HG03575 (cell line): ENCODE results near the gene TMEM169.

ENCODE experiments used
- ATAC-seq: cut with Tn5 transposase; IDR thresholded peaks from one replicate; pipeline ENCODE4 v1.9.1; 2021; ENCODE audit not compliant: unreplicated experiment, insufficient number of reproducible peaks, low FRiP score; ENCODE audit errors: extremely low read depth

Gene TMEM169

GRCh38 chr2:216094701-216095100 lies 13.0 kb downstream of the TMEM169 start:
- no peak for ATAC-seq

GRCh38 chr2:216098421-216099334 lies 17.0 kb downstream of the TMEM169 start:
- ATAC-seq = no peak

GRCh38 chr2:216101109-216101508 lies 19.4 kb downstream of the TMEM169 start:
- no peak for ATAC-seq

- ATAC-seq = no peak
Observed at GRCh38 chr2:216103213-216103612, 21.5 kb downstream of the TMEM169 start.

GRCh38 chr2:216104691-216105090 lies 23.0 kb downstream of the TMEM169 start:
- no peak for ATAC-seq

- ATAC-seq = no peak
Observed at GRCh38 chr2:216107320-216107719, 25.6 kb downstream of the TMEM169 start.

GRCh38 chr2:216107760-216108159 lies 26.0 kb downstream of the TMEM169 start:
- ATAC-seq = no peak

GRCh38 chr2:216108310-216108966 lies 26.7 kb downstream of the TMEM169 start:
- ATAC-seq = no peak

GRCh38 chr2:216108967-216109921 lies 27.5 kb downstream of the TMEM169 start, which contains the start of gene XRCC5:
Gene XRCC5 (plus strand): TSS chr2:216109348. CDS start chr2:216109437, 89 bp downstream.
- ATAC-seq = no peak

- ATAC-seq = no peak
Observed at GRCh38 chr2:216109962-216110614, 28.4 kb downstream of the TMEM169 start.

GRCh38 chr2:216110620-216111019 lies 28.9 kb downstream of the TMEM169 start:
- no peak for ATAC-seq

GRCh38 chr2:216111122-216111521 lies 29.4 kb downstream of the TMEM169 start:
- ATAC-seq = no peak

- no peak for ATAC-seq
Observed at GRCh38 chr2:216112926-216113325, 31.2 kb downstream of the TMEM169 start.

GRCh38 chr2:216113572-216113971 lies 31.9 kb downstream of the TMEM169 start:
- ATAC-seq = peak; percentile 55

- ATAC-seq = no peak
Observed at GRCh38 chr2:216114382-216114713, 32.6 kb downstream of the TMEM169 start.

- ATAC-seq = no peak
Observed at GRCh38 chr2:216114714-216115531, 33.2 kb downstream of the TMEM169 start.

GRCh38 chr2:216116418-216116817 lies 34.7 kb downstream of the TMEM169 start:
- no peak for ATAC-seq
